Ectodermal cell (in vitro differentiated cells): ENCODE measurements around the gene DCLK1.

ENCODE experiments used
- H3K27ac ChIP-seq: 2 replicates; pipeline ENCODE4 v1.7.0; 2013; ENCODE audit warnings: mild to moderate bottlenecking, low read depth, low read length; ENCODE audit not compliant: insufficient read depth, poor library complexity, severe bottlenecking
- H3K27me3 ChIP-seq: 2 replicates; pipeline ENCODE4 v1.7.0; 2013; ENCODE audit warnings: mild to moderate bottlenecking, low read length; ENCODE audit not compliant: insufficient read depth, control insufficient read depth, poor library complexity, severe bottlenecking
- H3K36me3 ChIP-seq: one replicate; pipeline ENCODE4 v1.7.0; 2013; ENCODE audit warnings: low read length; ENCODE audit not compliant: control insufficient read depth, insufficient read depth
- H3K4me1 ChIP-seq: one replicate; pipeline ENCODE4 v1.7.0; 2013; ENCODE audit warnings: low read length; ENCODE audit not compliant: control insufficient read depth, insufficient read depth
- H3K4me3 ChIP-seq: 2 replicates; pipeline ENCODE4 v1.7.0; 2013; ENCODE audit warnings: low read depth, low read length, control low read depth; ENCODE audit not compliant: insufficient read depth
- H3K9me3 ChIP-seq: 2 replicates; pipeline ENCODE4 v1.7.0; 2013; ENCODE audit warnings: mild to moderate bottlenecking, low read length, moderate library complexity; ENCODE audit not compliant: control insufficient read depth
- WGBS, 2 experiments: methylation state at CpG; one replicate each; pipeline ENCODE4 v1.1.7; 2013; ENCODE audit warnings: missing lambda C conversion rate in 2 of 2; 5-methylcytosine and 5-hydroxymethylcytosine counted together

The DCLK1 gene

GRCh38 chr13:35940734-35941133 lies 190.4 kb downstream of the DCLK1 start:
- no peak overlapping the region for H3K4me3 ChIP-seq
- no peaks in the 10 kb centered on the region for H3K36me3 ChIP-seq
- WGBS, 2 experiments = 91 to 93% methylated on average over 4 of the region's 4 CpGs
- no peaks in the 10 kb centered on the region for H3K4me1 ChIP-seq
- H3K9me3 ChIP-seq = no peaks in the 10 kb centered on the region
- H3K27ac ChIP-seq = no peak overlapping the region
- no peaks in the 10 kb centered on the region for H3K27me3 ChIP-seq

GRCh38 chr13:35936246-35936978 lies 194.8 kb downstream of the DCLK1 start:
- Histone ChIP-seq H3K27me3 (no peaks in the 10 kb centered on the region), H3K27ac (no peak overlapping the region), H3K9me3 (no peaks in the 10 kb centered on the region), H3K36me3 (no peaks in the 10 kb centered on the region), H3K4me1 (no peaks in the 10 kb centered on the region), H3K4me3 (no peak overlapping the region)
- 93 to 97% methylated on average over 3 of the region's 3 CpGs for WGBS, 2 experiments

- Histone ChIP-seq H3K36me3 (no peaks in the 10 kb centered on the region), H3K4me1 (no peaks in the 10 kb centered on the region), H3K27me3 (no peaks in the 10 kb centered on the region), H3K4me3 (no peak overlapping the region), H3K9me3 (no peaks in the 10 kb centered on the region), H3K27ac (no peak overlapping the region)
- 61 to 83% methylated on average over 4 of the region's 4 CpGs for WGBS, 2 experiments
Observed at GRCh38 chr13:35930665-35931631, 200.2 kb downstream of the DCLK1 start.

- WGBS, 2 experiments = 72% methylated on average over 4 of the region's 4 CpGs
- peaks cover 4% of the 10 kb centered on the region for H3K4me1 ChIP-seq
- no peak overlapping the region for H3K27ac ChIP-seq
- no peaks in the 10 kb centered on the region for H3K27me3 ChIP-seq
- no peak overlapping the region for H3K4me3 ChIP-seq
- H3K9me3 ChIP-seq = no peaks in the 10 kb centered on the region
- no peaks in the 10 kb centered on the region for H3K36me3 ChIP-seq
Observed at GRCh38 chr13:35927567-35928021, 203.6 kb downstream of the DCLK1 start.

- Histone ChIP-seq H3K4me1 (peaks cover 4% of the 10 kb centered on the region), H3K36me3 (no peaks in the 10 kb centered on the region), H3K4me3 (no peak overlapping the region), H3K27ac (no peak overlapping the region), H3K9me3 (no peaks in the 10 kb centered on the region), H3K27me3 (no peaks in the 10 kb centered on the region)
- 87 to 92% methylated on average over 2 of the region's 2 CpGs for WGBS, 2 experiments
Observed at GRCh38 chr13:35926859-35927530, 204.2 kb downstream of the DCLK1 start.

GRCh38 chr13:35925669-35926068 lies 205.5 kb downstream of the DCLK1 start:
- 91 to 97% methylated on average over 3 of the region's 3 CpGs for WGBS, 2 experiments
- no peak overlapping the region for H3K27ac ChIP-seq
- peaks cover 4% of the 10 kb centered on the region for H3K4me1 ChIP-seq
- H3K9me3 ChIP-seq = no peaks in the 10 kb centered on the region
- no peaks in the 10 kb centered on the region for H3K36me3 ChIP-seq
- H3K4me3 ChIP-seq = no peak overlapping the region
- no peaks in the 10 kb centered on the region for H3K27me3 ChIP-seq

- WGBS, 2 experiments = 70 to 80% methylated on average over 3 of the region's 3 CpGs
- no peak overlapping the region for H3K4me3 ChIP-seq
- peaks cover 4% of the 10 kb centered on the region for H3K4me1 ChIP-seq
- no peaks in the 10 kb centered on the region for H3K9me3 ChIP-seq
- H3K27me3 ChIP-seq = no peaks in the 10 kb centered on the region
- no peaks in the 10 kb centered on the region for H3K36me3 ChIP-seq
- no peak overlapping the region for H3K27ac ChIP-seq
Observed at GRCh38 chr13:35923347-35923746, 207.8 kb downstream of the DCLK1 start.

- H3K4me1 ChIP-seq = peaks cover 15% of the 10 kb centered on the region
- H3K27me3 ChIP-seq = no peaks in the 10 kb centered on the region
- 57 to 64% methylated on average over 7 of the region's 7 CpGs for WGBS, 2 experiments
- H3K4me3 ChIP-seq = no peak overlapping the region
- H3K27ac ChIP-seq = no peak overlapping the region
- H3K36me3 ChIP-seq = no peaks in the 10 kb centered on the region
- H3K9me3 ChIP-seq = no peaks in the 10 kb centered on the region
Observed at GRCh38 chr13:35920816-35921215, 210.4 kb downstream of the DCLK1 start.

- no peaks in the 10 kb centered on the region for H3K36me3 ChIP-seq
- WGBS, 2 experiments = 92 to 95% methylated on average over 8 of the region's 8 CpGs
- no peak overlapping the region for H3K27ac ChIP-seq
- peaks cover 11% of the 10 kb centered on the region for H3K4me1 ChIP-seq
- no peaks in the 10 kb centered on the region for H3K9me3 ChIP-seq
- no peak overlapping the region for H3K4me3 ChIP-seq
- no peaks in the 10 kb centered on the region for H3K27me3 ChIP-seq
Observed at GRCh38 chr13:35917942-35918645, 213.1 kb downstream of the DCLK1 start.
